Uterus (tissue), 2 donors: ENCODE measurements around the gene MYO15A.

ENCODE experiments used
- CTCF ChIP-seq, 4 experiments: fragments of 200-600 bp in 2 of 4; fragments of 450-650 bp in 2 of 4; sonication (generic) in 2 of 4; IDR thresholded peaks; one replicate each; pipeline ENCODE4 v1.5.1; 2016 to 2019; ENCODE audit warnings: antibody characterized with exemption in 4 of 4, mild to moderate bottlenecking in 2 of 4, moderate library complexity in 1 of 4
- POLR2A ChIP-seq, 2 donors: fragments of 450-650 bp; IDR thresholded peaks; one replicate each; pipeline ENCODE4 v1.6.1; 2016; ENCODE audit warnings: antibody characterized with exemption in 2 of 2, mild to moderate bottlenecking in 1 of 2, moderate library complexity in 1 of 2

GRCh38 chr17:18138065-18138749 lies 29.7 kb downstream of the MYO15A start:
- TF ChIP-seq CTCF (IDR thresholded peaks at IDR 0.05): no peak
- TF ChIP-seq POLR2A (IDR thresholded peaks at IDR 0.05): no peak
